CD4-positive, alpha-beta T cell treated with Interleukin-17A for 4 hours (primary cell): ENCODE measurements around the gene BST1.
"Not testable (repeated sequence)": the region's sequence is repeated elsewhere in the genome, so short reads cannot be mapped to it uniquely, and the experiment has no call there.

Source experiments
- DNase-seq: peaks from one replicate; pipeline ENCODE4 v3.0.0-alpha.2; 2020; ENCODE audit warnings: mixed read lengths

Gene BST1

GRCh38 chr4:15753081-15753480 lies 50.2 kb downstream of the BST1 start:
- no peak for DNase-seq

GRCh38 chr4:15753786-15754185 lies 50.9 kb downstream of the BST1 start:
- no peak for DNase-seq

GRCh38 chr4:15754323-15754722 lies 51.5 kb downstream of the BST1 start:
- peak; percentile 59 for DNase-seq

DNA sequence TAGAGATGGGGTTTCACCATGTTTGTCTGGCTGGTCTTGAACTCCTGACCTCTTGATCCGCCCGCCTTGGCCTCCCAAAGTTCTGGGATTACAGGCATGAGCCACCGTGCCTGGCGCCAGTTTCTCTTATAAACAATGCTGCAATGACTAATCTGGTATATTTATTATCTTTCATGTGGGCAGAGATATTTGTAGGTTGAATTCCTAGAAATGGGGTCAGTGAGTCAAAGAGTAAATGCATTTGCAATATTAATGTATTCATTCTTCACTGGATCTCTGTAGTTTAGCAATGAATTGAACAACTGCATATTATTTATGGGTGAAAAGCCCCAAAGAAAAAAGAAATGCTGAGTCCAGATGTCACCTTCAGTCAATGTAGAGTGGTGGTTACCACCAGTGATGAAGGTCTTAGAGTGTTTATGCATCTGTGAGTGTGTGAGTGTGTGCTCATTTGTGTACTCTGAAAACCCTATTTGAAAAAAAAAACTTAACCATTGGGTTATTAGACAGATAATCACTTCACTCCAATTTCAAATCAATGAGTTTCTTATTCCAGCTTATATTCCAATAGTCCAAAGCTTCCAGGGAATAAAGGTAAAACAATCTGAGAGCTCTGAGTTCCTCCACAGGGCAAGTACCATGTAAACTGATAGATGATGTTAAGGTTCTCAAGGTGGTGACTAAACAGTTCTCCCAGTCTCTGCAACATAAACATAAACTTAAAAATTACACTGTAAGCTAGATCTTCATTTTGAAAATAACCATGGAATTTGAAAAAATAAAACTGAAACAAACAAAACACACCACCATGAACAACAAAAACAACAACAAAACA lies 52.7 kb downstream of the BST1 start:
- DNase-seq, result no peak

DNA sequence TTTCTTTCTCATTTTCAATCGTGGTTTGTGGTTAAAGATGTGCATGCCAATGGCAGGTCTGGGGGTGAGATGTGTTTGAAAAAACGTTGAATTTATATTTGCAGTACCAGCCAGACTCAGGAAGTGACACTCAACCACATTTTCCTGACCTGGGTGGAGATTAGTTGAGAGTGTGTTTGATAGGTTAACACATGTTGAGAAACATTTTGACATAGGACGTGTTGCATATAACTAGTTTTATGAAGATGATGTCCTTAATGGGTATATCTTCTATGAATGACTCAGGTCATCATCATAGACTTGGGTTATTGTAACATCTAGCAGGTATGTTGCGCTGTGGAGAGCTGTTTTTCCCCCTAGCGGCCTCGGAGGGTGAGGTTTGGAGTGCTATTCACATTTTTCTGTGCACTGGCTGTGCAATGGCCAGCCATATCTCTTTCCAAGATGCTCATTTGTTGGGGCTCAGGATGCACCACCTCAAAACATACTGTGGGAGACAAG lies 53.5 kb downstream of the BST1 start:
- DNase-seq, result peak; percentile 78

DNA sequence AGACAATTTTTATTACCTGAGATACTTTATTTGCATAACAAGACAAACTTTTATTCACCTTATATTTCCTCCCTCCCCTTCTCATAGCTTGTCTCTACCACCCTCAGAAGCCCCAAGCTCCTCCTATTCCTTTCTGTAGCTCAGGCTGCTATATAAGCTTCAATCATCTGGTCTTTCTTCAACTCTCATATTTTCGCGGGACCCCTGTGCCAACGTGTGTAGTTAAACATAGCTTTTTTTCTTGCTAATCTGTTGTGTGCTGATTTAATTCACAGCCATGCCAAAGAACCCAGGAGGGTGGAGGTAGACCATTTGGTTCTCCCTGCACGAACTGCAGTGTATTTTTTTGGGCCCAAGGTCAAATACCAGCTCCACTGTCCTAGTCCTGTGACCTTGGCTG lies 54.2 kb downstream of the BST1 start:
- DNase-seq, result no peak

GRCh38 chr4:15758294-15758693 lies 55.4 kb downstream of the BST1 start:
- no peak for DNase-seq

- not testable (repeated sequence) for DNase-seq
Observed at GRCh38 chr4:15762460-15762859, 59.6 kb downstream of the BST1 start.

- peak; percentile 19 for DNase-seq
Observed at GRCh38 chr4:15765391-15765790, 62.5 kb downstream of the BST1 start.

GRCh38 chr4:15765910-15766697 lies 63.2 kb downstream of the BST1 start:
- DNase-seq, result peak; percentile 67

DNA sequence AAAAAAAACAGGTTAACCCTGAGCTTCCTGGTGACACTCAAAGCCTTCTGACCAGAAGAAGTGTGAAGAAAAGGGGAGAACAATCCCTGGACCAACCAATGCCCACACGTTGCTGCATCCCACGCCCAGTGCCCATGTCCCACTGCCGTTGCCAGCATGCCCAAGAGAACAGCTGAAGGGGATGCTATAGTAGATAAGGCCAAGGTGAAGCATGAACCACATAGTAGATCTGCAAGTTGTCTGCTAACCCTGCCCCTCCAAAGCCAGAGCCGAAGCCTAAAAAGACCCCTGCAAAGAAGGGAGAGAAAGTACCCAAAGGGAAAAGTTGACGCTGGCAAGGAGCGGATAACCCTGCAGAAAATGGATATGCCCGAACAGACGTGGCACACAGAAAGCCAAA lies 64.0 kb downstream of the BST1 start:
- DNase-seq, result no peak

DNA sequence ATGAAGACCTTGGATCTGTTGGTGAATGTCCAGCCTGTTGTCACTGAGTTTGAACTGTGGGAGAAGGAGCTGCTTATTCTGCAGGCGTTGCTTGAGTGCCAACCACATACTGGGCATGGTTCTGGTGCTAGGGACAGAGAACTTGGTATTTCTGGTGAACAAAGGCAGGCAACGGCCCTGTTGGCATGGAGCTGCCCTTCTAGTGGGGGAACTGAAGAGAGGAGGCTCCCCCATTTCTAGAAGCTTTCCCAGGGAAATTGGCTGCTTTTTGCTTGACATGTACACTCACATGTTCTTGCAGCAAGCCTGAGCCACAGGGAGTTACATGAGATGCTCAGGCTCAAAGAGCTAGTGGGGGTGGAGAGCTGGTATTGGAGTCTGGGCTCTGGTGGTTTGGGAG lies 66.3 kb downstream of the BST1 start:
- DNase-seq, result no peak

DNA sequence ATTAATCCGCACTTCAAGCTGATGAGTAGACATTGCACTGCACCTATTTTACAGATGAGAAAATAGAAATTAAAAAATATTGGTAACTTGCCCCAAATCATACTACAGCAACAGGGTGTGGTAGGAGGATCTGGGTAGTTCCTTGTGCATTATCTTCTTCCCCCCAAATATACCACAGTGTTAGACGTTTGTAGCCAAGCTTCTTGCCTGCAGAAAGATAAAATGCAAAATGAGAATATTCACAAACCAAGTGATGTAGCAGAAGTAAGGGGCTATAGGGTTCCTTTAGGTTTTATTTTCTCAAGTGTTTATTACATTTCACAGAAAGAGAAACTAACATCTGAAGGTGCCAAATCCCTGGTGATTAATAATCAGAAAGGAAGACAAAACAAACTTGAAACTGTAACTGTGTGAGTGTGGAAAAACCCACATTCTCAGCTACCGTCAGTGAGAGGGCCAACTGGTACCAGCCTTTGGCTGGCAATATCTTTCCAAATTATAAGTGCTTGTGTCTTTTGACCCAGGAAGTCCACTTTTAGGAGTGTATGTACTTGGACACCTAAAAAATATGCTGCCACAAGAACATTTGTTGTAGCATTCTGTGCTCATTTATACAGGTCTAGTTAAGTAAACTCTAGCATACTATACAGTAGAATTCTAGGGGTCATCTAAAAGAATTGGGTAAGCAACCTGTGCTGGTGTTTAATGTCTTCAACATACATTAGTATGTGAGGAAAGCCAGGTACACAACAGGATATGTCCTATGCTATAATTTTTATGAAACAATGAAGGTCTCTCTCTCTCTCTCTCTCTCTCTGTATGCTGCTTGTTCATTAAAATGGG lies 68.6 kb downstream of the BST1 start:
- DNase-seq, result no peak

- no peak for DNase-seq
Observed at GRCh38 chr4:15774020-15774420, 71.2 kb downstream of the BST1 start.

DNA sequence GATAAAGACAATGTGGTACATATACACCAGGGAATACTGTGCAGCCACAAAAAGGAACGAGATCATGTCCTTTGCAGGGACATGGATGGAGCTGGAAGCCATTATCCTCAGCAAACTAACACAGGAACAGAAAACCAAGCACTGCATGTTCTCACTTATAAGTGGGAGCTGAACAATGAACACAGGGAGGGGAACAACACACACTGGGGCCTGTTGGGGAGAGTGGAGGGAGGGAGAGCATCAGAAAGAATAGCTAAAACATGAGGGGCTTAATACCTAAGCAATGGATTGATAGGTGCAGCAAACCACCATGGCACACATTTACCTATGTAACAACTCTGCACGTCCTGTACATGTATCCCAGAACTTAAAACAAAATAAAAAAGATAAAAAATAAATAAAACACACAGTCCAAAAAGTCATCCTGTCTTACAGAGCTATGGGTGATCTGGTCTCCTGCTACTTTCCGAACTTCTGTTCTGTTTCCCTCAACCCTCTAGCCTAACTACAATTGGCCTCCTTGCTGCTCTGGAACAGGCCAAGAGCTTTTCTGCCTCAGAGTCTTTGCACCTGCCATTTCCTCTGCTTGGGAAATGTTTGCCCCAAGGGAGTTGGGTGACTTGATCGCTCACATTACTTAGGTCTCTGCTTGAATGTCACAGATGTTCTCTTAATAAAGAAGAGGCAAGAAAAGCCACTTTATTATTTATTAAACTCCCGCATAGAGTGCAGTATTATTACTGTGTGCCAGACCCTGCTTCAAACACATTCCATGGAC lies 74.2 kb downstream of the BST1 start:
- DNase-seq, result no peak

GRCh38 chr4:15777697-15778288 lies 74.9 kb downstream of the BST1 start:
- no peak for DNase-seq

- peak; percentile 62 for DNase-seq
Observed at GRCh38 chr4:15778289-15779241, 75.7 kb downstream of the BST1 start, which contains the start of gene CD38. CD38 (plus strand) TSS chr4:15778328; CDS start chr4:15778415, 87 bp downstream.

DNA sequence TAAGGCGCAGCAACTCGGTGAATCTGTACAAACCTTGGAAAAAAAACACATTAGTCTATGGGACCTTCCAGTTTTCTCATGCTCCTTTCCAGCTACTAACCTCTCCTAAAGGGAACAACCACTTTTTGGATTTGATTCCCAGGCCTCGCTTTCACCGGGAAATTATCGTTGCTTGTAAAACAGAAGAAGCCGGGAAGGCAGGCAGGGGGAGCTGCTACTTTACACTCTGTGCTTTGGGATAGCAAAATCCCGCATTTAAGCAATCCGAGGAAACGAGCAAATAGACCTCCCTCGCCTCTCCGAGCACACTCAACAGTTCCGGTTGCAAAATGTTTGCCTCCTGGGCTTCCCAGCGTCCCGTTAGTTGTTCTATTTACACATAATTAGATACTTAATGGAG lies 76.4 kb downstream of the BST1 start:
- DNase-seq, result no peak

GRCh38 chr4:15779809-15780208 lies 76.9 kb downstream of the BST1 start:
- no peak for DNase-seq

- DNase-seq, result no peak
Observed at GRCh38 chr4:15781427-15782095, 78.7 kb downstream of the BST1 start.
